ENCODE data around the gene TUBB4B.

The TUBB4B gene

DNA sequence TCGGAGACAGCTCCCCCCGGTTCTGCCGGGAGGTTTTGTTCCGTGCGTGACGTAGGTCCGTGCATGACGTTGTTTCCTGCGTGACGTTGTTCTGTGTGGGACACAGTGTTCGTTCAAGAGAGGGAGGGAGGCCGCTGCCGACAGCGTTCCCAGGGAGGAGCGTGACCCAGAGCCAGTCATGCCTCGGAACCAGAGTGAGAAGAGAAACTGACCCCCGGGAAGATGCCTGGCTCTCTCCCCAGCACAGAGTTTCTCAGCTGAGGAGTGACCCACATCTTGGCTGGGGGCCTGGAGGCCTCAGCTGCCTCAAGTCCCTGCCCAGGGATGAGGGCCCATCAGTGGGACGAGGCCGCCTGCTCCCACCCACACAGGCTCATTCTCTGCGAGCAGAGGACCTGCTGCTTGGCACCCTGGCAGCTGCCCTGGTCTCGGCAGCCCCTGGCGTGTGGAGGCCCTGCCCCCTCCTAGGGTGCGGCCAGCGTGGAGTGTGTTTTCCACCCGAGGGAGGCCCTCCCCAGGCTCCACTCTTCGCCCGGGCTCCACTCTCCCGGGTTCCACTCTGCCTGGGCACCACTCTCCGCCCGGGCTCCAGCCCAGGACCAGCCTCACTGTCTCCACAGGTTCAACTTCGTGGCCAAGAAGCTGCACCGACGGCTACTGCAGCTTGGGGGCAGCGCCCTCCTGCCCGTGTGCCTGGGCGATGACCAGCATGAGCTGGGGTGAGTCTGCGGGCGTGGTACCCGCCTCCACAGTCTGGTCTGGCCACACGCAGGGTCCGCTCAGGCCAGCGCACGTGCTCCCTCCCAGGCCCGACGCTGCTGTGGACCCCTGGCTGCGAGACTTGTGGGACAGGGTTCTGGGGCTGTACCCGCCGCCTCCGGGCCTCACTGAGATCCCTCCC, 27.7 kb upstream of the TUBB4B start:
- DNase-seq = no peak

DNA sequence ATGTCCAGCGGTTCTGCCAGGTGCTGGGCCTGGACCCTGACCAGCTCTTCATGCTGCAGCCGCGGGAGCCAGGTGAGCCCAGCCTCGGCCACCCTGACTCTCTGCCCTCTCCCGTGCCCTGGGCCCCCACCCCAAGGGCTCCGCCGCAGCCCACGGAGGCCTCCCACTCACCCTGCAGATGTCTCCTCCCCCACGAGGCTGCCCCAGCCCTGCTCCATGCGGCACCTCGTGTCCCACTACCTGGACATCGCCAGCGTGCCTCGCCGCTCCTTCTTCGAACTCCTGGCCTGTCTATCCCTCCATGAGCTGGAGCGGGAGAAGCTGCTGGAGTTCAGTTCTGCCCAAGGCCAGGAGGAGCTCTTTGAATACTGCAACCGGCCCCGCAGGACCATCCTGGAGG, 26.5 kb upstream of the TUBB4B start:
- DNase-seq = no peak

DNA sequence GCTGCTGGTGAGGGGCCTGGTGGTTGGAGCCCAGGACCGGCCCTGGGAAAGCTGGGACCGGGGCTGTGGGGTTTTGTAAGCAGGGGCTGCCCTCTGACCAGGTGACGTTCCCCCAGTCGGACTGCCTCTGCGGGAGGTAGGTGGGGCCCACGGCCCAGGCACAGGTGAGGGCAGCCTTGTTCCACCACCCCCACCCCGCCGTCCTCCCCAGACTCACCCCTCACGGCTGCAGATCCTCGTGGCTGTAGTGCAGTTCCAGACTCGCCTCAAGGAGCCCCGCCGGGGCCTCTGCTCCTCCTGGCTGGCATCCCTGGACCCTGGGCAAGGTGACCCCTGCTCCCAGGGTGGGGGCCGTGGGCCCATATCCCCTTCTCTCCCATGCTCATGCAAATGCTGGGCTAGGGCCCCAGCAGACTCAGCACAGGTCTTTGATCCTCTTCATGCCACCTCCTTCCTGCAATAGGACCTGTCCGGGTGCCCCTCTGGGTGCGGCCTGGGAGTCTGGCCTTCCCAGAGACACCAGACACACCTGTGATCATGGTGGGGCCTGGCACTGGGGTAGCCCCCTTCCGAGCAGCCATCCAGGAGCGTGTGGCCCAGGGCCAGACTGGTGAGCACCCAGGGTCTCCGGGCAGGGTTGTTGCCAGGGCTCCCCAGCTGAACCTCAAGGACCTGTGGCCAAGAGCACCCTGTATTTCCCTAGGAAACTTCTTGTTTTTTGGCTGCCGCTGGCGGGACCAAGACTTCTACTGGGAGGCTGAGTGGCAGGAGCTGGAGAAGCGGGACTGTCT, 25.7 kb upstream of the TUBB4B start:
- no peak for DNase-seq

DNA sequence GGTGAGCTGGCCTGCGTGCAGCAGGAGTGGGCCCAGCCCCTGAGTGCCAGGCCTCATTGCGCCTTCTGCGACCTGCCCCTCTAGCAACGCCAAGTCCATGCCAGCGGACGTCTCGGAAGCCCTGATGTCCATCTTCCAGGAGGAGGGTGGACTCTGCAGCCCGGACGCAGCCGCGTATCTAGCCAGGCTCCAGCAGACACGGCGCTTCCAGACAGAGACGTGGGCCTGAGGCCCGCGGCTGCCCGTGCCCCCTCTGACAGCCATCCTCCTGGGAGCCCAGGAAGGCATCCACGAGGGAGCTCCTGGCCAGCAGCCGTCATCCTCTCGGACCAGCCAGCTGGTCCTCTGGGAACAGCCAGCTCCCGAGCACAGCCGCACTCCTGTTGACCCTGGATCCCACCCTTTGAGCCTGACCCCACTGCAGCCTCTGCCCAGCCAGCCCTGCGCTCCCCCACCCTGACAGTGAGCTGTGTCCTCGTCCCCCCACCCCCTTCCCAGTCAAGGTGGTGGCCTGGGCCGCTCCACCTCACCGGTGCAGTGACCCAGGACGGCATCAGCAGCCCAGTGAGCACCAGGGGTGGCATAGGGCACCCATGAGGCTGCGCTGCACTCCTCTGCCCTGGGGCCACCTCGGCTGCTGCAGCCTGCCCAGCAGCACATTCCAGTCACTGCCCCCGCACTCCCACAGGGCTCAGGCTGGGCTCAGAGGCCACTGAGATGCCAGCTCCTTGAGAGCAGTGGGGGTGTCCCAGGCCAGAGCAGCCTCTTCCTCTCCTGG, 24.7 kb upstream of the TUBB4B start:
- no peak for DNase-seq

DNA sequence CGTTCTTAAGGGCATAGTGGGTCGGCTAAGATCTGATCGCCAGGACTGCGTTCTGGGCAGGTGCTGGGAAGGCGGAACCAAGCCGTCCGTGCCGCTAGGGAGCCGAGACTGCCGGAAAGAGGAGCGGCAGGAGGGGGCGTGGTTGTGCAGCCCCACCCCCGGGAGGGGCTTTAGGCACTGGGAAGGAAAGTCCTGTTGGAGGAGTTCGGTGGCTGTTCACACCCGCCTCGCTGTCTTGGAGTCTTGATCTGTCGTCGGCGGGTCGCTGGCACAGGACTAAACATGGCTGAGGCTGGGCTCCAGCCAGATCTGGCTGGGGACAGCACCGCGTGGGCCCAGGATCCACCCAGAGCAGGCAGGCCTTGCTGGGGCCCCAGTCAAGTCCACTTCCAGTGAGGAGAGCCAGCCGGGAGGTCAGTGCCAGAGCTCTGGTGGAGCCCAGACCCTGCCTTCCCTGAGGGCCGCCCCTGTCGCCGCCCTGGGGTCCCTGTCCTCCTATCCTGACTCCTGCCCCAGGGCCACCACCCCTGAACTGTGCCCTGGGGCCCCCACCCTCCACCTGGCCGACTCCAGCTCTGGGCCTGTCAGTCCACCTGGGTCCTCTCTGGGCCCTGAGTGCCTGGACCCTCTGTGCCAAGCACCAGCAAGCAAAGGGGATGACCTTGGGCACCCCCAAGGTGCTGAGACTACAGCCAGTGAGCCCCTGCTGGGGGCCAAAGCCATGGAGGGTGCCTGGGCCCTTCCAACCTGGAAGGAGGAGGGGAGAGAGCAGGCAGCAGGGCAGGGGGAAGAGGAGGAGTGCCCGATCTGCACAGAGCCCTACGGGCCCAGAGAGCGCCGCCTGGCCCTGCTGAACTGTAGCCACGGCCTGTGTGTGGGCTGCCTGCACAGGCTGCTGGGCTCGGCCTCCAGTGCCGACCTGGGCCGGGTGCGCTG, 23.5 kb upstream of the TUBB4B start:
- no peak for DNase-seq

DNA sequence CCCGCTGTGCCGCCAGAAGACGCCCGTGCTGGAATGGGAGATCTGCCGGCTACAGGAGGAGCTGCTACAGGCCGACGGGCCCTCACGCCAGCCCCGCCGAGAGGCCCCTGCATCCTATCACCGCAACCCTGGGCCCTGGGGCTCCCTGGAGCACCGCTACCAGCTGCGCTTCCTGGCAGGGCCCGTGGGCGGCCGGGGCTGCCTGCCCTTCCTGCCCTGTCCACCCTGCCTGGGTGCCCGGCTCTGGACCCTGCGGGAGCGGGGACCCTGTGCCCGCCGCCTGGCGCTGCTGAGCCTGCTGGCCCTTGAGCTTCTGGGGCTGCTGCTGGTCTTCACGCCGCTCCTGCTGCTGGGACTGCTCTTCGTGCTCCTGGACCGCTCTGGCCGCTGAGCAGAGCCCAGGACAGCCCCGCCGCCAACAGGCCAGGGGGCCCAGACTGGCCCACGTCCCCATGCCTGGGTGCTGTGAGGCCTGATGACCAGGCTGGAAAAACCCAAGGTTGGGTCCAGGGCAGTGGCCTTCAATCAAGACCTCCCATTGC, 22.8 kb upstream of the TUBB4B start:
- no peak for DNase-seq

DNA sequence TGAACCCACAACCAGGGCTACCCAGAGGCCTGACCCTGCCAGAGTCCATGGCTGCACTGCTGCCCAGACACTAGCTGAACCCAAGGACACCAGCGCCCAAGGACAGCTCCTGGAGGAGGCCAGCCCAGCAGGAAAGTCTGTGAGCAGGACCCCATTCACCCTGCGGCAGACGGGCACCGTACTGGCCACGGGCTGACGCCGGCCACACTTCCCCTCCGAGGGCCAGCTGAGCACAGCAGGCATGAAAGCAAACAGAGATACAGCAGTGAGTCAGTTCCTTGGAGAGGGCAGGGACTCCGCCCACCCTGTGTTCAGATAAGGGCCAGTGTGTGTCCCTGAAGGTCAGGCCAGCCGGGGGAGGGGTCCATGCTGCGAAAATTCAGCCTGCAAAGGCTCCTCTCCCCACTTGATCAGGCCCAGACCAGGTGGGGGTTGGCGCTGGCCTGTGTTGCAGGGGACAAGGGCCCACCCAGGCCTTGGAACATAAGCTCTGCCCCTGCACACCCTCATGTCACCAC, 22.3 kb upstream of the TUBB4B start:
- DNase-seq = no peak

DNA sequence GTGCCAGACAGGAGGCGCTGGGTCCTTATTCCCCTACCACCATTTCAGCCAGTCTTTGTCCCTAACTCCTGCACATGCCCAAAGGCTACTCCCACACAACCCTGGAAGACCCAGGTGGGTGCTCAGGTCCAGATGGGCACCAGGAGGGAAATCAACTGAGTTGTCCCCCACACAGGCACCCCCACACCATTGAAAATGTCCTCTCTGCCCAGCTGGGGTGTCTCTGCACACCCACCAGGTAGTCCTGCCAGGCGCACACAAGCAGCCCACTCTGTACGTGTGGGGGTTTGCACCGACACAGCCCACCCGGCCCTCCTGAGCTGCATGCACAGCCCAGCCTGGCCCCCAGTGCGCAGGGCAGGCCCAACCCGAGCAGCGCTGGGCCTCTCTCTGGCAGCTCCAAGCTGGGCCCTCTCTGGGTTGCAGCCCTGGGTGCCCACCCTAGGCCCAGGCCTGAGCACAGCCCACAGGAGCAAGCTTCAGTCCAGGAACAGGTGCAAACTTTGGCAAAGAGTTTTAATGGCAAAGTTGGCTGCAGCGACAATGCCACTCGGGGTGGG, 21.2 kb upstream of the TUBB4B start:
- DNase-seq = no peak

DNA sequence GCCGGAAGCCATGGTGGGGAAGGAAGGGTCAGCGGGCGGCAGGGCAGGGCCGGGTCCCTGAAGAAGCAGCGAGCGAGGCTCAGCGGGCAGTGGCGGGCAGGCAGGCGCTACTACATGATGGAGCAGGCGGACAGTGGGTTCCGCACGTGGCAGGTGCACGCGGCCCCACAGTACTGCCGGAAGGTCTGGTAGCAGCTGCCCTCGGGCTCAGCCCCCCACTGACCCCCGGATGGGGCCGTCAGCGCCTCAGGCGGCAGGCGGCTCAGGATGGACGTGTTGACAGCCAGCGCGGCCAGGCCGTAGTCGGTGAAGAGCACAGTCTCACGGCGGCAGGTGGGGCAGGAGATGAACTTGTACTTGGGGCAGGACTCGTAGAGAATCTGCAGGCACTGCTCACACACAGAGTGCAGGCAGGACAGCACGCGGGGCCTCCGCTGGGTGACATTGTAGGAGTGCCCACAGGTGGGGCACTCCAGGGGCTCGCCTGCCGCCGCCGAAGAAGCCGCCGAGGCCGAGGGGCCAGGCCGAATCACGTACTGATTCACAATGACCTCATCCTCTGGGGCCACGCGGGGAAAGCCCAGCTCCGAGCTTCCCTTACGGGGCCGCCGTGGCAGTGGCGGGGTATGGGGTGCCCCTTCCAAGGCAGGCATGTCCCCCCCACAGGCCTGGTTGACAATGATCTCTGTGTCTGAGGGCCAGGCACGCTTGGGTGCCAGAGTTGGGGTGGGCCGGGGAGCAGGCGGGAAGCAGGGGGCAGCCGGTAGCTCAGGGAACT, 20.6 kb upstream of the TUBB4B start:
- DNase-seq = no peak

DNA sequence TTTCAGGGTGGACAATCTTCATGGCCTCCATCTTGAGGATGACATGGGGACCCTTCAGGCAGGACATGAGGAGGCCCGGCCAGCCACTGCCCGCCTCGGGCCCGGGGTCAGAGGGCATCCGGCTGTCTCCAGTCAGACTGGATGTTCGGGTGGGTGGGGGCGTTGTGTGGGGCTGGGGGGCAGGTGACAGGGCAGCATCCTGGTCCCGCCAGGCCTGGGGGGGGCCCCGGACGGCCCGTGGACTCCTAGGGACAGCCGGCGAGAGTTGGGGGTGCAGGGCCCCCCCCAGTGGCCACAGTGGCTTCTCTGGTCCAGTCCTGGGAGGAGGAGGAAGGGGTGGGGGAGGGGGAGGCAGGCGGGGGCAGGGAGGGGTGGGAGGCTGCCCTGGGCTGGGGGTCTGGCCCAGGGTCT, 20.0 kb upstream of the TUBB4B start:
- no peak for DNase-seq

DNA sequence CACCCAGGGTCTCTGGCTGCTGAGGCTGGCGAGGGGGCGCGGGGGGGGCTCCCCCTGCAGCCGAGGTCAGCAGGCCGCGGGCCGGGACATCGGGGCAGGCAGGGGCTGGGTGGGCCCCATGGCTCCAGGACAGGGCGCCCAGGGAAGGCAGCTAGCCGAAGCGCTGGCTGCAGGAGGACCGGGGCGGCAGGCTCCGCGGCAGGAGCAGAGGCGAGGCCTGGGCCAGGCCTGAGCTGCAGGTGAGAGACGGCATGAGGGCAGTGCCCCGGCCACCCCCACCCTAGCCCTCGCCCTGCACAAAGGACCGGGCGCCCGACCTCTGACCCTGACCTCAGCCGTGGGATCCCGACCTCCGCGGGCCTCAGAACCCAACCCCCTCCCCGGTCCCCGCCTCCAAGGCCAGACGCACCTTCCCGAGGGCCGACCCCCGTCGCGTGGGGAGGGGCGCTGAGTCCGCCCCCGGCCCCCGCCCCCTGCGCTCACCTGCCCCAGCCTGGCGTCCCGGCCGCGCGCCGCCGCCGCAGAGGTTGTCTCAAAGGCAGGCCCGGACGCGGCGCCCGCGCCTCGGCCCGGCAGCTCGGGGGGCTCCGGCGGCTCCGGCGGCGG, 19.5 kb upstream of the TUBB4B start:
- no peak for DNase-seq

DNA sequence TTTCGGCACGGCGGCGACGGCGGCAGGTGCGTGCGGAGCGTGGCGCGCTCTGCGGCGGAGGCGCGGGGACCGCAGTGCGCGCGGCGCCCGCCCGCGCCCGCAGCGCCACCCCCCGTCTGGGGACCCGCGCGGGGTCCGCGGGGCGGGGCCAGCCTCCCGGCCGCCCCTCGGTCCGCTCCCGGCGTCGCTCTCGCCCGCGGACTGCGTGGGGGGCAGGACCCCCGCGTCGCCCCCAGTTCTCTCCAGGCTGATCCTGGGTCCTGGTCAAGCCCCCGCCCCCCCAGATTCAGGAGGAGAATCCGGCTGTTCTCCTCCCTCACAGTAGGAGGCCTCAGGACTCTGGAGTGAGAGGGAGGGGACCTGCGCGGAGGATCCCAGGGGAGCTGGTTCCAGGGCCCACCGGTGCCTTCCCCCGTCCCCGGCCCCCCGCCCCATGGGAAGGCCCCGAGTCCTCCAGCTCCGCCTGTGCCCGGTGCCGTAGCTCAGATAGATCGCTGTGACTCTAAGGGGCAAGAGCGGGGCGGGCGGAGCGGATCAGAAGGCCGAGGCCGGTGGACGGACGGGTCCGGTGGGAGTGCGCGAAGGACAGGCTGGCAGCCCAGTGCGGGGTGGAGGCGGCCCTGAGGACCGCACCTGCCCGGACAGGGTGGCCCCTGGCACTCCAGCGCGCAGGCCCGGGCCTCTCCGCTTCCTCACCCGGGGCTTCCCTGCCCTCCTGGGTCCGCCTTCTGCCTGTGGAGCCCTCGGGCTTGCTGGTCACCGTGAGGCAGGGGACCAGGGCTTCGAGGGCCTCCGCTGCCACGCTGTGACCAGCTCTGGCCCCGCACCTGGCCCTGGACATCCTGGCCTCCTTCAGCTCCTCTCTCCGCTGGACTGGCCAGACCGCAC, 18.7 kb upstream of the TUBB4B start, which contains the start of gene RNF208:
Gene RNF208, minus strand, starts transcription at position 51 of the 888 bp plus-strand sequence. CDS start 1,028 bp downstream, outside the sequence.
- no peak for DNase-seq

DNA sequence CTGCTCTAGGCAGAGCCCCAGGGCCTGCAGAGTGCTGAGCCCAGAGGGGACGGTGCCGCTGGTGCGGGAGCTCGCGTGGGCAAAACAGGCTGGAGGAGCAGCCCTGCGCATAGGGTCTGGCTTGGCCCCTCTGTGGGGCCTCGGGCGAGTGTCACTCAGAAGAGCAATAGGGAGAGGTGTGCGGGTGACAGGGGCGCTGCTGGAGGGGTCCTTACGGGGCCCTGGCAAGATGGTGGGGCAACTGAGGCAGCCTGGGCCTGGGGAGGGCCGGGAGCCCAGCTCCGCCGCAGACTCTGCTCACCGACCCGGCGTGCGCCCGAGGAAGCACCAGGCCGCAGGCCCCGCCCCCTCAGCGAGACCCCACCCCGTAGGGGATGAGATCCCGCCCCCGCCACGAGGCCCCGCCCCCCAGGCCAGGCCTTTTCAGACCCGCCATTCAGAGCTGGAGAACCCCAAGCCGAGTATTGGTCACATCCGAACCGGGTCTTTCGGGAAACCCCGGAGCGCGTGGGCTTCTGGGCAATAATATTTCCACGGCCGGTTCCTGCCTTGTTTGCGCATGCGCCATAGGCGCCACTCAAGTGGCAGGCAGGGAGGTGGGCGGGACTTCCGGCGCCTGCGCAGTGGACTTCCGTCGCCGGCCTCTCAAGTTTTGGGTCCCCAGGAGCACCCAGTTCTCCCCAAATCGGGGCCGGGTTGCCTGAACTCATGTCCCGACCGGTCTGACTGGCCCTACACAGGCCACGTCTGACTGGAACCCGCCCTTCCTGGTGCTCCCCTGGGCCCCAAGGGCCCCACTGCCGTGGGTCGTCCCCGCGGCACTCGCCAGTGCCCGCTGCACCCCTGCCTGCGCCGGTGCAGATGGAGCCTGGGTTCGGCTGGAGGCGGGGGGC, 17.8 kb upstream of the TUBB4B start:
- peak; percentile 99 for DNase-seq

DNA sequence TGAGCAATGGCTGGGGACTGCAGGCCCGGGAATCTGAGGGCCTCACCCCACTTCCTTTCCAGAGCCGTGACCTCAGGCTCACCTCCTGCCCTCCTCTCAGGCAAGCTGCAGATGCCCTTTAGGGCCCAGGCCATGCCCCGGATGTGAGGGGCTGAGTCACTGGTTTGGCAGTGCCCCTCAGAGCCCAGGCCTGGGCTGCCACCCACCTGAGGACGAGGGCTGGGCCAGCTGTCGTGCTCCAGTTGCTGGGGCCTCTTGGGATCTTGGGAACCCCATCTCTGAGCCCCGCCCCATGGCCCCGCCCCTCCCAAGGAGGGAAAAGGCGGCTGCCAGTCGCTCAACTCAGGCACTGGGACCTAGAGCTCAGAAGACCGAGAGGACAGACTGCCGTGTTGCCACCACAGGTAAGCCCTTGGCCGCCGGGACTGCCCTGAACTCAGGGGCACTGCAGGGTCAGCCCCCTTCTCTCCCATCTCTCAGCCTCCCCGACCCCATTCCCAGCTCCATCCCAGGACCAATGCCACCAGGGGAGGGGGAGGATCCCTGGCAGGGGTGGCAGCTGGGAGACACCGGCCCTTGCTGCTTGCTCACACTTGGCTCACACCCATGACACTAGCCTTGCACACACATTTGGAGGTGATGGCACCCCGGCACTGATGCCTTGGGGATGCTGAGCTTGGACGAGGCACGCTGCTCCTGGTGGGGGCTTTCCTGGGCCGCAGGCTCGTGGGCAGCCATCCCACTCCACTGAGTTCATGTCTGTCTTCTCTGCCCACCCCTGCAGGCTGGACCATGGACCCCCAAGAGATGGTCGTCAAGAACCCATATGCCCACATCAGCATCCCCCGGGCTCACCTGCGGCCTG, 16.0 kb upstream of the TUBB4B start, which contains the start of gene CYSRT1:
Gene CYSRT1, plus strand, starts transcription at position 345 of the 865 bp plus-strand sequence. Its CDS starts 448 bp downstream, at position 793.
- DNase-seq = no peak

DNA sequence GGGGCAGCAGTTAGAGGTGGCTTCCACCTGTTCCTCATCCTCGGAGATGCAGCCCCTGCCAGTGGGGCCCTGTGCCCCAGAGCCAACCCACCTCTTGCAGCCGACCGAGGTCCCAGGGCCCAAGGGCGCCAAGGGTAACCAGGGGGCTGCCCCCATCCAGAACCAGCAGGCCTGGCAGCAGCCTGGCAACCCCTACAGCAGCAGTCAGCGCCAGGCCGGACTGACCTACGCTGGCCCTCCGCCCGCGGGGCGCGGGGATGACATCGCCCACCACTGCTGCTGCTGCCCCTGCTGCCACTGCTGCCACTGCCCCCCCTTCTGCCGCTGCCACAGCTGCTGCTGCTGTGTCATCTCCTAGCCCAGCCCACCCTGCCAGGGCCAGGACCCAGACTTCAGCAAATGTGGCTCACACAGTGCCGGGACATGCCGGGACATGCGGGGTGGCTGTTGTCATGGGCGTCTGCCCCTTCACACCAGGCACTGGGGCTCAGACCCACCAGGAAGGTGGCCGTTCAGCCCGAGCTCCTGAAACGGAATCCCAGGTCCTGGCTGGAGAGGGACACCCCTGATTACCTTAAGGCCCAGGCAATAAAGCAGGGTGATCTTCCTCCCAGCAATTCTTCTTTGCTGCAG, 15.3 kb upstream of the TUBB4B start:
- no peak for DNase-seq

Data from fibroblast of skin of scalp (primary cell).